Spleen (tissue), 7 donors: ENCODE measurements around the gene MRI1.

Experiments used
- CTCF ChIP-seq, 11 experiments: fragments of 200-600 bp in 7 of 11; fragments of 450-650 bp in 4 of 11; sonication (generic) in 4 of 11; IDR thresholded peaks in 8 of 11; conservative IDR thresholded peaks in 3 of 11; 1 replicate in 7 of 11; 2 replicates in 4 of 11; pipeline versions ENCODE4 v1.4.0 to v1.8.0; 2016 to 2021; ENCODE audit warnings: antibody characterized with exemption in 11 of 11, inconsistent platforms in 4 of 11, mild to moderate bottlenecking in 1 of 11
- POLR2AphosphoS5 ChIP-seq, 3 donors: sonication (generic); formaldehyde crosslinking; IDR thresholded peaks; one replicate each; pipeline ENCODE4 v1.5.1; 2017; ENCODE audit warnings: antibody characterized with exemption in 3 of 3
- donor health status: DM: no; HTN: no; CAD: no; lungs with moderate emphysema.
- donor health status: DM: no; HTN: no; CAD: no.
- donor health status: DM: no; HTN: no; CAD: no.

GRCh38 chr19:13763265-13763664 is 1.1 kb upstream of the MRI1 start:
- TF ChIP-seq CTCF (IDR thresholded peaks at IDR 0.05 in 8 of 11, conservative IDR thresholded peaks at IDR 0.05 in 3 of 11) (no peak), POLR2AphosphoS5 (IDR thresholded peaks at IDR 0.05) (no peak)
